HepG2 (cell line): Measurements from ENCODE around the gene PIEZO1. TPM values are rescaled to one million over a fixed set of nuclear protein-coding genes. Genes with fewer than 3 reads are reported as not detected.

ENCODE experiments used
- ATF7 ChIP-seq, 2 experiments: fragments of 450-650 bp in 1 of 2; sonication (generic) in 1 of 2; formaldehyde crosslinking in 1 of 2; IDR thresholded peaks; 2 replicates each; pipeline versions ENCODE4 v1.4.0 to v1.6.1; 2016 to 2020; ENCODE audit warnings: antibody characterized with exemption in 1 of 2, mild to moderate bottlenecking in 1 of 2, missing genetic modification reagents in 1 of 2
- HNF4G ChIP-seq, 2 experiments: sonication (generic) in 1 of 2; formaldehyde crosslinking in 1 of 2; IDR thresholded peaks; 2 replicates each; pipeline versions ENCODE4 v1.4.0 to v1.6.1; 2011 to 2020; ENCODE audit warnings: borderline replicate concordance in 2 of 2, low read depth in 2 of 2, mild to moderate bottlenecking in 2 of 2, low read length in 1 of 2, missing genetic modification reagents in 1 of 2, moderate library complexity in 1 of 2
- MAFF ChIP-seq: IDR thresholded peaks from 2 replicates; pipeline ENCODE4 v1.6.1; 2011; ENCODE audit warnings: low read depth, low read length, improper control_type of control experiment
- MBD4 ChIP-seq: IDR thresholded peaks from 2 replicates; pipeline ENCODE4 v1.6.1; 2012; ENCODE audit warnings: low read length, inconsistent platforms, borderline replicate concordance
- MIER3 ChIP-seq: IDR thresholded peaks from 2 replicates; pipeline ENCODE4 v1.6.1; 2016; ENCODE audit warnings: missing compliant biosample characterization, borderline replicate concordance
- NBN ChIP-seq: fragments of 450-650 bp; conservative IDR thresholded peaks from 2 replicates; pipeline ENCODE4 v1.6.1; 2017
- NCOA2 ChIP-seq: sonication (generic); formaldehyde crosslinking; IDR thresholded peaks from 2 replicates; pipeline ENCODE4 v1.8.0; 2022; ENCODE audit warnings: inconsistent platforms
- NR2F2 ChIP-seq: IDR thresholded peaks from 2 replicates; pipeline ENCODE4 v1.6.1; 2012; ENCODE audit warnings: low read depth, inconsistent platforms, borderline replicate concordance
- SMAD1 ChIP-seq: sonication (generic); formaldehyde crosslinking; IDR thresholded peaks from 2 replicates; pipeline ENCODE4 v1.4.0; 2020; ENCODE audit warnings: missing genetic modification reagents, low read depth, mild to moderate bottlenecking, borderline replicate concordance
- SPEN ChIP-seq: sonication (generic); formaldehyde crosslinking; IDR thresholded peaks from 2 replicates; pipeline ENCODE4 v1.5.1; 2020; ENCODE audit warnings: low read depth, mild to moderate bottlenecking, missing genetic modification reagents
- TMF1 ChIP-seq: sonication (generic); formaldehyde crosslinking; IDR thresholded peaks from 2 replicates; pipeline ENCODE4 v1.8.1; 2022; ENCODE audit warnings: low read depth, missing genetic modification reagents
- ZNF124 ChIP-seq: sonication (generic); formaldehyde crosslinking; IDR thresholded peaks from 2 replicates; pipeline ENCODE4 v1.4.0; 2020; ENCODE audit warnings: missing genetic modification reagents
- ZNF263 ChIP-seq: sonication (generic); formaldehyde crosslinking; IDR thresholded peaks from 2 replicates; pipeline ENCODE4 v1.4.0; 2020; ENCODE audit warnings: missing genetic modification reagents
- ZNF3 ChIP-seq: IDR thresholded peaks from 2 replicates; pipeline ENCODE4 v1.7.0; 2017; ENCODE audit warnings: inconsistent platforms
- ZNF350 ChIP-seq: sonication (generic); formaldehyde crosslinking; IDR thresholded peaks from 2 replicates; pipeline ENCODE4 v1.4.0; 2020; ENCODE audit warnings: mild to moderate bottlenecking, low read depth, missing genetic modification reagents, borderline replicate concordance
- ZNF354B ChIP-seq: sonication (generic); formaldehyde crosslinking; IDR thresholded peaks from 2 replicates; pipeline ENCODE4 v1.8.0; 2022; ENCODE audit warnings: mild to moderate bottlenecking, missing genetic modification reagents
- ZNF543 ChIP-seq: sonication (generic); formaldehyde crosslinking; IDR thresholded peaks from 2 replicates; pipeline ENCODE4 v1.4.0; 2020; ENCODE audit warnings: mild to moderate bottlenecking, missing genetic modification reagents
- ZNF567 ChIP-seq: sonication (generic); formaldehyde crosslinking; IDR thresholded peaks from 2 replicates; pipeline ENCODE4 v1.8.1; 2023; ENCODE audit warnings: mild to moderate bottlenecking, missing genetic modification reagents, borderline replicate concordance
- ZNF569 ChIP-seq: sonication (generic); formaldehyde crosslinking; IDR thresholded peaks from 2 replicates; pipeline ENCODE4 v1.5.0; 2020; ENCODE audit warnings: mild to moderate bottlenecking, missing genetic modification reagents, moderate library complexity, borderline replicate concordance
- polyA plus RNA-seq, 8 experiments: library from polyadenylated mRNA; depleted of rRNA in 3 of 8; stranded (reverse) in 7 of 8; unstranded in 1 of 8; fragments of >200 nt; fragmentation: Illumina TruSeq in 4 of 8; extraction: Trizol in 4 of 8; gene quantifications; 2 replicates each; pipeline versions ENCODE4 v1.2.1 to v1.2.3, GENCODE V29; 2011 to 2016; ENCODE audit warnings: low read depth in 4 of 8, missing spikeins in 1 of 8, mixed read lengths in 1 of 8; ENCODE audit not compliant: insufficient read depth in 1 of 8
- total RNA-seq, 5 experiments: library from RNA; depleted of rRNA; stranded (reverse); fragments of >200 nt; fragmentation: Illumina TruSeq; extraction: Trizol; gene quantifications; 2 replicates each; pipeline ENCODE4 v1.2.3, GENCODE V29; 2016; ENCODE audit warnings: low read depth in 1 of 5
- TF ChIP-seq, protein P1 (sequence below), 2 experiments: sonication (generic) in 1 of 2; formaldehyde crosslinking in 1 of 2; IDR thresholded peaks; 2 replicates each; pipeline versions ENCODE4 v1.6.1 to v1.9.0; 2014 to 2022; ENCODE audit warnings: antibody characterized with exemption in 1 of 2, borderline replicate concordance in 1 of 2, inconsistent platforms in 1 of 2, low read depth in 1 of 2, missing genetic modification reagents in 1 of 2
- TF ChIP-seq, protein P2 (sequence below): IDR thresholded peaks from 2 replicates; pipeline ENCODE4 v1.6.1; 2016; ENCODE audit warnings: missing compliant biosample characterization, missing genetic modification reagents, borderline replicate concordance

PIEZO1 gene
- total and polyA plus RNA-seq, 2 of the 13 experiments (the other 11 are each of a cell fraction or from before 2014, with no cell fraction given), result 67.9 to 85.0 TPM

GRCh38 chr16:88743693-88744576 is 41.1 kb downstream of the PIEZO1 start (continued):
- TF ChIP-seq MIER3, result no peak
- no peak for TF ChIP-seq HNF4G (IDR thresholded peaks at IDR 0.05; ENCODE audit: borderline replicate concordance, low read depth, low read length)
- TF ChIP-seq HNF4G (CRISPR knock-in tag; IDR thresholded peaks at IDR 0.05; ENCODE audit: borderline replicate concordance, low read depth), result no peak
- no peak for TF ChIP-seq NCOA2
- no peak for TF ChIP-seq ZNF354B (CRISPR knock-in tag)
- TF ChIP-seq SMAD1 (CRISPR knock-in tag), result peak; percentile 54; the same call in 1 of the 2 replicates
- no peak for TF ChIP-seq ZNF3 (CRISPR knock-in tag)
- TF ChIP-seq SPEN (CRISPR knock-in tag), result no peak
- TF ChIP-seq ZNF567 (CRISPR knock-in tag), result no peak
- no peak for TF ChIP-seq ZNF263 (CRISPR knock-in tag)
- no peak for TF ChIP-seq ZNF124 (CRISPR knock-in tag)
- TF ChIP-seq ZNF543, result no peak
- no peak for TF ChIP-seq NBN
- no peak for TF ChIP-seq MAFF
- no peak for TF ChIP-seq ATF7 (IDR thresholded peaks at IDR 0.05)
- TF ChIP-seq ATF7 (CRISPR knock-in tag; IDR thresholded peaks at IDR 0.05), result peak; percentile 45; the same call in 1 of the 2 replicates
- TF ChIP-seq ZNF350 (CRISPR knock-in tag), result peak; percentile 45; the same call in 1 of the 2 replicates
- TF ChIP-seq, protein P1, sequence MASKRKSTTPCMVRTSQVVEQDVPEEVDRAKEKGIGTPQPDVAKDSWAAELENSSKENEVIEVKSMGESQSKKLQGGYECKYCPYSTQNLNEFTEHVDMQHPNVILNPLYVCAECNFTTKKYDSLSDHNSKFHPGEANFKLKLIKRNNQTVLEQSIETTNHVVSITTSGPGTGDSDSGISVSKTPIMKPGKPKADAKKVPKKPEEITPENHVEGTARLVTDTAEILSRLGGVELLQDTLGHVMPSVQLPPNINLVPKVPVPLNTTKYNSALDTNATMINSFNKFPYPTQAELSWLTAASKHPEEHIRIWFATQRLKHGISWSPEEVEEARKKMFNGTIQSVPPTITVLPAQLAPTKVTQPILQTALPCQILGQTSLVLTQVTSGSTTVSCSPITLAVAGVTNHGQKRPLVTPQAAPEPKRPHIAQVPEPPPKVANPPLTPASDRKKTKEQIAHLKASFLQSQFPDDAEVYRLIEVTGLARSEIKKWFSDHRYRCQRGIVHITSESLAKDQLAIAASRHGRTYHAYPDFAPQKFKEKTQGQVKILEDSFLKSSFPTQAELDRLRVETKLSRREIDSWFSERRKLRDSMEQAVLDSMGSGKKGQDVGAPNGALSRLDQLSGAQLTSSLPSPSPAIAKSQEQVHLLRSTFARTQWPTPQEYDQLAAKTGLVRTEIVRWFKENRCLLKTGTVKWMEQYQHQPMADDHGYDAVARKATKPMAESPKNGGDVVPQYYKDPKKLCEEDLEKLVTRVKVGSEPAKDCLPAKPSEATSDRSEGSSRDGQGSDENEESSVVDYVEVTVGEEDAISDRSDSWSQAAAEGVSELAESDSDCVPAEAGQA (IDR thresholded peaks at IDR 0.05; ENCODE audit: low read depth), result no peak
- TF ChIP-seq, protein P1 (CRISPR knock-in tag; IDR thresholded peaks at IDR 0.05; ENCODE audit: borderline replicate concordance), result no peak
- TF ChIP-seq TMF1, result no peak
- no peak for TF ChIP-seq ZNF569 (CRISPR knock-in tag)
- no peak for TF ChIP-seq MBD4
- TF ChIP-seq NR2F2, result peak; percentile 64; the same call in 1 of the 2 replicates
- TF ChIP-seq, protein P2, sequence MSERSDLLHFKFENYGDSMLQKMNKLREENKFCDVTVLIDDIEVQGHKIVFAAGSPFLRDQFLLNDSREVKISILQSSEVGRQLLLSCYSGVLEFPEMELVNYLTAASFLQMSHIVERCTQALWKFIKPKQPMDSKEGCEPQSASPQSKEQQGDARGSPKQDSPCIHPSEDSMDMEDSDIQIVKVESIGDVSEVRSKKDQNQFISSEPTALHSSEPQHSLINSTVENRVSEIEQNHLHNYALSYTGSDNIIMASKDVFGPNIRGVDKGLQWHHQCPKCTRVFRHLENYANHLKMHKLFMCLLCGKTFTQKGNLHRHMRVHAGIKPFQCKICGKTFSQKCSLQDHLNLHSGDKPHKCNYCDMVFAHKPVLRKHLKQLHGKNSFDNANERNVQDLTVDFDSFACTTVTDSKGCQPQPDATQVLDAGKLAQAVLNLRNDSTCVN (CRISPR knock-in tag), result no peak
